NB4 (cell line): ENCODE measurements around the gene DAG1.

ENCODE experiments used
- POLR2A ChIP-seq: IDR thresholded peaks from 2 replicates; pipeline ENCODE4 v1.6.1; 2011; ENCODE audit warnings: mild to moderate bottlenecking; ENCODE audit not compliant: insufficient read length; ENCODE audit errors: extremely low read depth
- TF ChIP-seq, protein P1 (sequence below): IDR thresholded peaks from one replicate; pipeline ENCODE4 v1.5.1; 2012; ENCODE audit warnings: low read depth, low read length
- TF ChIP-seq, protein P2 (sequence below): IDR thresholded peaks from 2 replicates; pipeline ENCODE4 v1.6.1; 2011; ENCODE audit warnings: low read depth, low read length

DNA sequence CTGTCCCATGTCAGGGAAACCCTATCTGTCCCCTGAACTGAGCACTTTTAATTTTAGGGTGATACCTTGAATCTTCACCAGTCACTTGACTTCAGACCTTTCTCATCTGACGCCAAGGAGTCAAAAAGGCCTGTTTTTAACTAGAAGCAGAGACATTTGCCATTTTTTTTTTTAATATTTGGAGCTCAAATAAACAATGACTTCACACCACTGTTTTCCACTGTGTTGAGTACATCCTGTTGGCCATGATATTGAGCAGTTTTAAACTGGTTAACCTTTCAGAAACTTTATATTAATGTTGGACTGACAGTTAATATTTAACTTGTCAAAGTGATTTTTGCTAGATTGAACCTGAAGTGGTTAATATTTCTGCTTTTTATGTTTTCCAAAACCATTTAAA lies 28.2 kb downstream of the DAG1 start:
- no peak for TF ChIP-seq POLR2A
- TF ChIP-seq, protein P1, sequence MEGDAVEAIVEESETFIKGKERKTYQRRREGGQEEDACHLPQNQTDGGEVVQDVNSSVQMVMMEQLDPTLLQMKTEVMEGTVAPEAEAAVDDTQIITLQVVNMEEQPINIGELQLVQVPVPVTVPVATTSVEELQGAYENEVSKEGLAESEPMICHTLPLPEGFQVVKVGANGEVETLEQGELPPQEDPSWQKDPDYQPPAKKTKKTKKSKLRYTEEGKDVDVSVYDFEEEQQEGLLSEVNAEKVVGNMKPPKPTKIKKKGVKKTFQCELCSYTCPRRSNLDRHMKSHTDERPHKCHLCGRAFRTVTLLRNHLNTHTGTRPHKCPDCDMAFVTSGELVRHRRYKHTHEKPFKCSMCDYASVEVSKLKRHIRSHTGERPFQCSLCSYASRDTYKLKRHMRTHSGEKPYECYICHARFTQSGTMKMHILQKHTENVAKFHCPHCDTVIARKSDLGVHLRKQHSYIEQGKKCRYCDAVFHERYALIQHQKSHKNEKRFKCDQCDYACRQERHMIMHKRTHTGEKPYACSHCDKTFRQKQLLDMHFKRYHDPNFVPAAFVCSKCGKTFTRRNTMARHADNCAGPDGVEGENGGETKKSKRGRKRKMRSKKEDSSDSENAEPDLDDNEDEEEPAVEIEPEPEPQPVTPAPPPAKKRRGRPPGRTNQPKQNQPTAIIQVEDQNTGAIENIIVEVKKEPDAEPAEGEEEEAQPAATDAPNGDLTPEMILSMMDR: no peak
- TF ChIP-seq, protein P2, sequence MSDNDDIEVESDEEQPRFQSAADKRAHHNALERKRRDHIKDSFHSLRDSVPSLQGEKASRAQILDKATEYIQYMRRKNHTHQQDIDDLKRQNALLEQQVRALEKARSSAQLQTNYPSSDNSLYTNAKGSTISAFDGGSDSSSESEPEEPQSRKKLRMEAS: no peak
